AG04450 (cell line): ENCODE results near the gene BCL11A. TPM values are rescaled to one million over a fixed set of nuclear protein-coding genes. Genes with fewer than 3 reads are reported as not detected.

Experiments
- polyA plus RNA-seq: library from polyadenylated mRNA; depleted of rRNA; stranded (reverse); fragments of >200 nt; gene quantifications from 2 replicates; pipeline ENCODE4 v1.2.3, GENCODE V29; 2011; rRNA removed

BCL11A gene
- polyA plus RNA-seq, 1 experiment: 1.1 TPM

Other genes starting within 250 kb of the BCL11A start
- 10.3 and 15.3 TPM in 2 replicates for gene PAPOLG, start 202.6 kb upstream of the BCL11A start, polyA plus RNA-seq